Smooth muscle cell of the brain vasculature (primary cell): ENCODE data around the gene TMEM272.

Source experiments
- DNase-seq: peaks from one replicate; pipeline ENCODE4 v3.0.0-alpha.2; 2012; ENCODE audit warnings: low read depth, low spot score

The TMEM272 gene

GRCh38 chr13:51849145-51850101 is 4.4 kb upstream of the TMEM272 start:
- DNase-seq, result no peak

DNA sequence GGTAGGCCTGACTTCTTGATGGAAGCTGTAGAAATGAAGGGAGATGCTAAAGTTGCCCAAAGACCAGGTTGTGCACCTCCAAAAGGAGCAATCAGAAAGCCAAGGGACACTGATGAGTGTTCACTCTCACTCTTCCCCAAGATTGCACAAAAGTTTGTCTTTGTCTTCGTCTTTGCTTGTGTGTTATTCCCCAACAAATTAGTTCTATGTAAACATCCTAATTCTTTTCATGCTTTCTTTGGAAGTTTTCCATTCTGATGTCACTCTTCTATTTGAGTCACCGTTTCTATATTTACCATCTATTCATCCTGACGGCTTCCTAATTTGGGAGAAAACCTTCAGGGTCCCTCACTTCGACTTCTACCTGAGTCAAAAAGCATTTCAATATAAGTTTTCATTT is 3.7 kb upstream of the TMEM272 start:
- no peak for DNase-seq

GRCh38 chr13:51846756-51847155 is 1.8 kb upstream of the TMEM272 start:
- DNase-seq, result no peak

- DNase-seq, result no peak
These were observed 769 bp upstream of the TMEM272 start for GRCh38 chr13:51845574-51846318.

DNA sequence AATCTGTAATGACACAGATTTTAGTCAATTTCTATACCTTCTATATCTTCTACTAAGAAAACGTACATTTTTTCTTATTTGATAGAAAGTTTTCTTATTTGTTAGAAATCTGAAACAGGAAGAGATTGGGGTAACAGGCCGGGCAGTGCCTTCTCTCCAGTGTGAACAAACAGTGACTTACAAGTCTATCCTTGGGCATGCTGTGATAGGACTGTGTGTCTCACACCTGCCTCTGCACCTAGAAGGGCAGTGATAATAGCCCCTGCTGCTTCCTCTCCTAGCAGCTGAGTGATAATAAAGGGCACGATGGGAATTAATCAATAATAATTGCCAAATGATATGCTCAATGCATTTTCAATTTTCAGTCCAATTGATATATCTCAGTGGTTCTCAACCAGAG is 1.4 kb downstream of the TMEM272 start:
- no peak for DNase-seq

DNA sequence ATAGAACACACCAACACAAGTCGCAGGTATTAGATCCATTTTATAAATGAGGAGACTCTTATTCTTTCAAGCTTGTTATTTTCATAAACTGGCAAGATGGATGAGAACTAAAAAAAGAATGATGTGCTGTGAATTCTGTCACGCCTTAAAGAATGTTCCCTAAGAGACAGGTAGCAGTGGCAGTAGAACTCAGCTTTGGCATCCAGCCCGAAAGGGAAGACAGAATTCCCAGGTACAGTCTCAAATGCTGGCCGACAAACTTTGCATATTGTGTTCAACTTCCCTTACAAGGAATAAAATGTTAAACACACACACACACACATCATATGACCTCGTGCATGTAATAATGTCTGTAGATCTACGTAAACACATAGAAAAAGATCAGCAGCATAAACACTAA is 3.2 kb downstream of the TMEM272 start:
- DNase-seq, result no peak

DNA sequence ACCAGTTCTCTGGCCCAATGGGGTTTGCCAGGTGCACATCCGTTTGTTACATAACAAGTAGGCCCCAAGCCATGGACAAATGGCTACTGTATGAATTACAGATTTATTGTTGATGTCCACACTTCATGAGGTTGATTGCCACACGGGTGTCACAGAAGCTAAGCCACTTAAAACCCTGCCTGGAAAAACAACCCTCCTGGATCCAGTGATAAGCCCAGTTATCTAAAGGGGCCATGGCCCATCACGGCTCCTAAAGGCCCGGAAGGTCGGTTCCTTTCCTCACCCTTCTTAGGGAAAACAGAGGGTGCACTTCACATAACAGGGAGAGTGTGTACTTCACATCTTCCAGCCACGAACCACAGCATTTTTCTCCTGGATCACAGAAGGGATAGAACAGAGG is 4.1 kb downstream of the TMEM272 start:
- no peak for DNase-seq

DNA sequence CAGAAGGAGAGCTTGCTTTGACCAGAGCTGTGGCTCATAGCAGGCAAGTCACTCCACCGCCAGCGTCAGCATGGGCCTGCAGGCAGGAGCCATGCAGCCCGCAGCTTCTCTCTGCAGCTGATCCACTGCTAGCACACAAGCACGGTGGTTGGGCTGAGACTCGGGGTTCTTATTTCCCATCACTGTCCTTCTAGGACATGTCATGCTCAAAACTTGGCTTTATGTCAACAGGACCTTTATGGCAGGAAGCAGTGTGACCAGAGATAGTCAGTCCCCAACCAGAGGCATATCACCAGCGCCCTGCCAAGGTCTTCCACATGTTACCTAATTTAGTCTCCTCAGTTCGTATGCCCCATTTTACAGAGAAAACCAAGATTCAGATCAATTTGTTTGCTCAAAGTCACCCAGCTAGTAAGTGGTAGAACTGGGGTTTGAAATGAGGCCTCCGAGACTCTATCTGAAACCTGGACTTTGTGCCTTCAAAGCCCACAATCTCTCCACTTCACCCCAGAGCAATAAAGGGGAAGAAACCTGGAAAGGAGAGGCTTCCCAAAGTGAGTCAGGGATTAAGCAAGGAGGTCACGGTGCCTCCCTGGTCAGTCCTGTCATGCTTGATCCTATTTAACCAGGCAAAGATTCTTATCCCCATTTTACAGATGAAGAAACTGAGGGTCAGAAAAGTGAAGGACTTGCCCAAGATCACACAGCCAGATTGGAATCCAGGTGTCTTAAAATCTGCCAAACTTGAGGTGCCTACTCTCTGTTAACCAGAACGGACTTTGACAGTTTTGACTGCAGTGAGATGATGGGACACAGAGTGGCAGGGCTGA is 5.1 kb downstream of the TMEM272 start:
- no peak for DNase-seq

DNA sequence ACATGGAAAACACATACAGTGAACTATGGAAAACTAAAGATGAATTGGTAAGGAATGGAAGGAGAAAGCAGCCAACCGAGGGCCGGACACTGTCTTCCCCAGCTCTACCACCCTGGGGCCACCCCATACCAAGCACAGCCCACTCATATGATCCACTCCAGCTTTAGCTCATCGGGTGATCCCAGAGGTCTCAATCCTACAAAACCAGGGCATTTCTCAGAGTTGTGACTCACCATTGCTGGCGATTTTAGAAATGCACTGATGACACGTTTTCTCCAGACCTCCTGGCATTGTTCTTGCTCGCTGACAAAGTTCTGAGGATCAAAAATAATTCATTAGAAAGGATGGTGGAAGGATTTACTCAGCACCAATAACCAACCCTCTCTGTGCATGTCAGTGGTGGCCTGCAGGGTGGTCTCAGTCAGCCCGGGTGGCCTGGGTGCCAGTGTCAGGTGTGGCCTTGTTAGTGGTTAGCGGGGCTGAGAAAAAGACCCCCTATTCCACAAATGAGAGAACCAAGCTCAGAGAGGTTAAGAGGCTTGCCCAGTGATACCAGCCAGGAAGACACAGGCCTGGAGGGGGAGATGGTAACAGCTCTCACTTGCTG is 6.6 kb downstream of the TMEM272 start:
- DNase-seq, result no peak

DNA sequence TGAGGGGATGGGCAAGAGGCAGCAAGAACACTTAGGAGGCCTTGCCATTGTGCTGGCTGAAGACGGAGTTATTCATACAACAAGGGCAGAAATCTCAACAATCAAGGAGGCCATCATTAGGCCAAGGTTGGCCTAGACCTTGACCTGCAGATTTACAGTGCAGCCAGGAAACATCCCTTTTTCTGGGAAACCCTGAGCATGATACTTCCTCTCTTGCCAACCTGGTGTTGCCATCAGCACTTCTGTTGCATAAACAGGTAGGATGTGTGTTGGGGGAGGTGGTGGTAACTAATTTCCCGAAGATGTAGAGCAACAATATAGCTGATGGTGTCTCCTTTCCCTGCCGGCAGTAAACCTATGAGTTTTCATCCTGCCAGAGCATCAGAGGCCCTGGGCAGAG is 8.0 kb downstream of the TMEM272 start:
- no peak for DNase-seq

- no peak for DNase-seq
These were observed 10.3 kb downstream of the TMEM272 start for GRCh38 chr13:51834581-51835171.

DNA sequence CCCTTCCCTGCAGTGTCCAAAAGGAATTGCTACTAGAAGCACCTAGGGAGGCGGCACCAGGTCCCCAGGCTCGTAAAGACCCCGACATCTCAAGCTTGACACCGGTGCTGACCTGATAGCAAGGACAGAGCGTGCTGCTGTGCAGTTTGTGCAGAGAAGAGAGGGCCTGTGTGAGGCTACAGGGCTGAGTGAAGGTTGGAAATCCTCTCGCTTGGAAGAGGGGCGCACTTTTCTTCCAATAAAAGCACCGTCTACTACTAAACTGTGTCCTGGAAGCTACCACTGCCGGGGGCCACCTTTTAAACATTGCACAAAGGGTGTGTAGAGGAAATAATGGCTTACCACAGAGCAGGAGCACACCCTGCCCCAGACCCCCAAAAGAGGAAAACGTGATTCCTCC is 11.0 kb downstream of the TMEM272 start:
- no peak for DNase-seq

GRCh38 chr13:51832471-51833152 is 12.4 kb downstream of the TMEM272 start:
- no peak for DNase-seq

- no peak for DNase-seq
These were observed 13.5 kb downstream of the TMEM272 start for GRCh38 chr13:51831519-51831918.

GRCh38 chr13:51829568-51829899 is 15.4 kb downstream of the TMEM272 start:
- no peak for DNase-seq

DNA sequence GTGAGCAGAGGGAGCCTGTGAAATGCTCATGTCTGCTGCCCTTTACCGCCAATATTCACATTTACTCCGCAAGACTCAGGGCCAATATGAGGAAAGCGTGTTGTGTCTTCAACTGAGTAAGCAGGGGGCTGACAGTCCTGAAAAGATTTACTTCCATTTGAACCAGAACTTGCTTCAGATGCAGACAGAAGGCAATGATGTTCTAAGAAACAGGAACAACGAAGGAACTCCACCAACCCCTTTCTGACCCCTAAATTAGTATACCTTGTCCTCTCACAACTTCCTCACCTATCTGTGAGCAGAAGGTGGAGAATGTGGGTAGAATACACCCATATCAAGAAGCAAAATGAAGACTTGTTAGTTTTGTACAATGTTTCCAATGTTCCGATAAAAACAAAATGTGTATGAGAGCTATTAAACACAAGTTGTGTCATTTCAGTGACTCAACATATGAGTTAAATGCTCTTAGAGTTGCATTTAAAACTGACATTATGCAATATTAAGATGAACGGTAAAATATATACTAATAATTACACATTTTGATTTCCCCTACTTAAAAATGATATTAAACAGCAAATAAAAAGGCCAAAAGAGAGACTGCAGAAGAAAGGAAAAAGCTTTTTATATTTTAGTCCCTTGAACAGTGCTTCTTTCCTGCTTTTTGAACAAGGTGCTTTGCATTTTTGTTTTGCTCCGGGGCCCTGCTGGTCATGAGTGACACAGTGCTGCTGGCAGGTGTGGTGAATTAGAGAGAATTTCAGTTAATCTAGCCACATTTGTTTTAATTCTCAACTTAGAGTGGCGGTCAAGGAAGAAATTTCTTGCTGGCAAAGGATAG is 16.0 kb downstream of the TMEM272 start:
- DNase-seq, result no peak

DNA sequence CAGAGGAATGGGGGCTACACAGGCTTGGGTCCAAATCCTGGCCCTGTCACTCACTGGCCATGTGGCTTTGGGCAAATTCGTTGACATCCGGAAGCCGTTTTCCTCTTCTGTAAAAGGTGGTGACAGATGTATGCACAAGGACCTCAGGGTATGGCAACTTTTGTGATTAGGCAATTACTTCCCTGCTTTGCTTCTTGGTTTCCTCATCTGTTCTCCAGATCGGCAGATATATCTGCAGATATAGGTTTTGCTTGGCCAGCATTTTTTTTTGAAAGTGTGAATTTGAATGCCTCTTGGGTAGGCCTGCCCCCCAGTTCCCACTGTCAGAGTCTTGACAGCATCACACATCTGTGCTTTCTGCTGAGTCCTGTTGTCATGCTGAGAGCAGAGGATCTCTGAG is 17.7 kb downstream of the TMEM272 start:
- no peak for DNase-seq

DNA sequence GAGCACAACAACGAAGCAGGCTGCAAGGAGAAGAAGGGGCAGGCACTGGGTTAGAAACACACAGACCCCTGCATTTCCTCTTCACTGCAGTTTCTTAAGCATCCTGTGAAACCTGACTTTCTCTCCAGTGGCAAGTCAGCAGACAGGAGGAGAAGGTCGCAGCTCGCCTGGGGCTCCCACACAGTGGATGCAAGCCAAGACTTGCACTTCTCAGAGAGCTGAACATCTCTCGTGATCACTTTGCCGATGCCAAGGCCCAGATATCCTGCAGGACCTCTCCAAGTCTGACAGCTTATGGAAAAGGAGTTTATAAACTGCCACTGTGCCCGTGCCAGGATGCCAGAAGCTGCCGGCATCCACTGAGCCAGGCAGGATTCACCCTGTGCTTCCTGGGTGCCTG is 18.4 kb downstream of the TMEM272 start:
- DNase-seq, result no peak

- no peak for DNase-seq
These were observed 19.2 kb downstream of the TMEM272 start for GRCh38 chr13:51825681-51826254.
